PC-3 (cell line): ENCODE measurements around the gene SLC17A6. TPM values are rescaled to one million over a fixed set of nuclear protein-coding genes. Genes with fewer than 3 reads are reported as not detected.

Experiments used
- ATAC-seq: fragments of 200-7000 bp; cut with Tn5 transposase; 2 replicates; pipeline ENCODE4 v1.9.1; 2020; ENCODE audit warnings: mild to moderate bottlenecking, moderate library complexity
- BruUV-seq: library from RNA; stranded (reverse); fragments of 400-500 nt; replicated peaks from 2 replicates; lab custom pipeline; 2021; lab: Mats Ljungman, UMichigan
- CTCF ChIA-PET: fragments of 300-600 bp; sonication (Branson Sonifier 250); formaldehyde crosslinking; loops from one replicate; lab custom pipeline; 2022; ENCODE audit warnings: antibody characterized with exemption; lab: Charles Lee
- POLR2A ChIA-PET: fragments of 300-600 bp; sonication (Branson Sonifier 250); formaldehyde crosslinking; loops from one replicate; lab custom pipeline; 2022; ENCODE audit warnings: antibody characterized with exemption; ENCODE audit not compliant: unreplicated experiment; lab: Charles Lee
- DNase-seq: peaks from one replicate; pipeline ENCODE4 v3.0.0-alpha.2; 2015
- H2AFZ ChIP-seq: fragments of 300-600 bp; sonication (generic); 2 replicates; pipeline ENCODE4 v1.6.0; 2016; ENCODE audit warnings: antibody characterized with exemption, low read length
- H3F3A ChIP-seq: fragments of 300-600 bp; sonication (generic); one replicate; pipeline ENCODE4 v1.6.0; 2017; ENCODE audit warnings: antibody characterized with exemption, low read length, control low read depth, mild to moderate bottlenecking; ENCODE audit not compliant: unreplicated experiment
- H3K27ac ChIP-seq: fragments of 300-600 bp; sonication (generic); 2 replicates; pipeline ENCODE4 v1.5.1; 2016; ENCODE audit warnings: mild to moderate bottlenecking, low read length
- H3K27me3 ChIP-seq: fragments of 300-600 bp; sonication (generic); 2 replicates; pipeline ENCODE4 v1.6.1; 2016; ENCODE audit warnings: low read length, mixed read lengths
- H3K36me3 ChIP-seq: fragments of 300-600 bp; sonication (generic); 2 replicates; pipeline ENCODE4 v1.6.1; 2016; ENCODE audit warnings: low read depth, mixed run types, low read length, mixed read lengths
- H3K4me1 ChIP-seq: fragments of 300-600 bp; sonication (generic); 2 replicates; pipeline ENCODE4 v1.5.1; 2016; ENCODE audit warnings: low read length; ENCODE audit not compliant: insufficient read depth
- H3K4me2 ChIP-seq: fragments of 300-600 bp; sonication (generic); 2 replicates; pipeline ENCODE4 v1.6.0; 2016; ENCODE audit warnings: low read length
- H3K4me3 ChIP-seq: fragments of 300-600 bp; sonication (generic); 2 replicates; pipeline ENCODE4 v1.5.1; 2016; ENCODE audit warnings: mild to moderate bottlenecking, low read length, mixed read lengths
- H3K79me2 ChIP-seq: fragments of 300-600 bp; sonication (generic); 2 replicates; pipeline ENCODE4 v1.6.1; 2017; ENCODE audit warnings: low read length, mixed read lengths
- H3K9ac ChIP-seq: fragments of 300-600 bp; sonication (generic); 2 replicates; pipeline ENCODE4 v1.6.0; 2016; ENCODE audit warnings: mild to moderate bottlenecking, low read length
- H3K9me2 ChIP-seq: fragments of 300-600 bp; sonication (generic); replicated peaks from 2 replicates; pipeline ENCODE4 v1.6.1; 2016; ENCODE audit warnings: mixed run types, low read length, mixed read lengths
- H3K9me3 ChIP-seq: fragments of 300-600 bp; sonication (generic); 2 replicates; pipeline ENCODE4 v1.6.1; 2016; ENCODE audit warnings: low read length, mixed read lengths
- H4K20me1 ChIP-seq: fragments of 300-600 bp; sonication (generic); 2 replicates; pipeline ENCODE4 v1.6.1; 2016; ENCODE audit warnings: low read length, mixed read lengths
- CTCF ChIP-seq: fragments of 300-600 bp; sonication (generic); conservative IDR thresholded peaks from 2 replicates; pipeline ENCODE4 v1.5.1; 2017; ENCODE audit warnings: antibody characterized with exemption, low read depth, mild to moderate bottlenecking, low read length
- EZH2 ChIP-seq: fragments of 300-600 bp; sonication (generic); IDR thresholded peaks from one replicate; pipeline ENCODE4 v1.6.1; 2017; ENCODE audit warnings: antibody characterized with exemption, mild to moderate bottlenecking, low read length; ENCODE audit not compliant: unreplicated experiment
- EZH2phosphoT487 ChIP-seq: fragments of 300-600 bp; sonication (generic); IDR thresholded peaks from 2 replicates; pipeline ENCODE4 v1.6.1; 2018; ENCODE audit warnings: mild to moderate bottlenecking, antibody characterized with exemption, low read length, borderline replicate concordance
- intact Hi-C: fragments of 100-400 bp; cut with micrococcal nuclease; formaldehyde crosslinking; loops from 2 replicates; pipeline ENCODE4 v1.9.0; 2023
- total RNA-seq: library from RNA; depleted of rRNA; stranded (reverse); fragments of >200 nt; gene quantifications from 2 replicates; pipeline ENCODE4 v1.2.3, GENCODE V29; 2014

SLC17A6 gene
- total RNA-seq, 1 experiment from 2014 or later: not detected

GRCh38 chr11:22387126-22387525 is 48.9 kb downstream of the SLC17A6 start:
- Histone ChIP-seq H4K20me1 (no peaks in the 10 kb centered on the region), H3K9me2 (no peaks in the 10 kb centered on the region), H3K4me1 (no peaks in the 10 kb centered on the region), H3K9me3 (no peaks in the 10 kb centered on the region), H3K4me2 (no peak overlapping the region), H3K4me3 (no peak overlapping the region), H3K27ac (no peak overlapping the region), H2AFZ (no peak overlapping the region), H3K36me3 (no peaks in the 10 kb centered on the region), H3K9ac (no peak overlapping the region), H3K27me3 (peaks cover 32% of the 10 kb centered on the region), H3F3A (no peaks in the 10 kb centered on the region), H3K79me2 (no peaks in the 10 kb centered on the region)
- intact Hi-C loops: no loop called here
- BruUV-seq: no TSS peak
- POLR2A ChIA-PET: no interaction called here
- DNase-seq (no peak), ATAC-seq (no peak)
- CTCF ChIA-PET: no interaction called here
- TF ChIP-seq EZH2phosphoT487 (no peak), EZH2 (no peak), CTCF (no peak)

- H3K4me1 ChIP-seq: no peaks in the 10 kb centered on the region
- no peaks in the 10 kb centered on the region for H3F3A ChIP-seq
- no peaks in the 10 kb centered on the region for H3K79me2 ChIP-seq
- ATAC-seq: no peak
- H3K4me2 ChIP-seq: no peak overlapping the region
- H3K9me2 ChIP-seq: no peaks in the 10 kb centered on the region
- H3K36me3 ChIP-seq: no peaks in the 10 kb centered on the region
- TF ChIP-seq EZH2phosphoT487: no peak
- no peak for TF ChIP-seq EZH2
- no peak for TF ChIP-seq CTCF
- no TSS peak for BruUV-seq
- no peak overlapping the region for H3K9ac ChIP-seq
- DNase-seq: no peak
- H3K4me3 ChIP-seq: no peak overlapping the region
- H3K27me3 ChIP-seq: peaks cover 11% of the 10 kb centered on the region; the same call in 1 of the 2 replicates
- intact Hi-C loops: no loop called here
- CTCF ChIA-PET: no interaction called here
- no peaks in the 10 kb centered on the region for H4K20me1 ChIP-seq
- H3K9me3 ChIP-seq: no peaks in the 10 kb centered on the region
- H3K27ac ChIP-seq: no peak overlapping the region
- no peak overlapping the region for H2AFZ ChIP-seq
- POLR2A ChIA-PET: no interaction called here
Measured at GRCh38 chr11:22389526-22390282, 51.5 kb downstream of the SLC17A6 start.

DNA sequence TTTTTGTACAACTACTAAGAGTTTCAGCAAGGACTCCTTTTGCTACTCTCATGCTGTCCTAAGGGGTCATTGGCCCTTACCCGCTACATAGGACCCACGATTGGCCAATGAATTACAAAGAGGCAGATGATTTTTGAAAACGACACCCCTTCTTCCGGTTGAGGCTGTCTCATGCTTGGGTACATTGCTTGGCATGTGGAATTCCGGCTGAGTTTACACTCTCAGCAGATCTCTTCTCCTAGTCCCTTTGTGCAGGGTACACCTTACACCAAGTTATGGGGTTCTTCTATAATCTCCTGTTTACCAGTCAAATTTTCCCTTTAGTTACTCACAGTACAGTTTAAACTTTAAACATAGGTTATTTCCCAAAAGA is 52.1 kb downstream of the SLC17A6 start:
- CTCF ChIA-PET: no interaction called here
- Histone ChIP-seq H2AFZ (no peak overlapping the region), H3K79me2 (no peaks in the 10 kb centered on the region), H4K20me1 (no peaks in the 10 kb centered on the region), H3F3A (no peaks in the 10 kb centered on the region), H3K27me3 (0 out of 2 replicates have a peak, but pooled peaks cover 9% of the 10 kb centered on the region), H3K36me3 (no peaks in the 10 kb centered on the region), H3K4me2 (no peak overlapping the region), H3K9me3 (no peaks in the 10 kb centered on the region), H3K27ac (no peak overlapping the region), H3K4me3 (no peak overlapping the region), H3K9me2 (no peaks in the 10 kb centered on the region), H3K9ac (no peak overlapping the region), H3K4me1 (no peaks in the 10 kb centered on the region)
- no peak for DNase-seq
- POLR2A ChIA-PET: no interaction called here
- no peak for ATAC-seq
- TF ChIP-seq EZH2phosphoT487 (no peak), CTCF (no peak), EZH2 (no peak)
- no TSS peak for BruUV-seq
- intact Hi-C loops: no loop called here
